Stomach (tissue), 9 donors: ENCODE data around the gene PRRT4. TPM values are rescaled to one million over a fixed set of nuclear protein-coding genes. Genes with fewer than 3 reads are reported as not detected.

Experiments
- DNase-seq, 2 donors: peaks; one replicate each; pipeline versions ENCODE4 v3.0.0 to v3.0.0-alpha.2; 2013 to 2019
- H3K27ac ChIP-seq, 5 donors: fragments of 200-600 bp in 4 of 5; sonication (generic) in 4 of 5; one replicate each; pipeline ENCODE4 v1.5.1; 2013 to 2019; ENCODE audit warnings: mild to moderate bottlenecking in 1 of 5, moderate library complexity in 1 of 5
- H3K27me3 ChIP-seq, 3 donors: fragments of 200-600 bp; sonication (generic); one replicate each; pipeline ENCODE4 v1.5.1; 2017 to 2019; ENCODE audit warnings: mixed run types in 1 of 3
- H3K36me3 ChIP-seq, 4 donors: fragments of 200-600 bp; sonication (generic); 1 replicate in 3 of 4; 2 replicates in 1 of 4; pipeline ENCODE4 v1.5.1; 2016 to 2019
- H3K4me1 ChIP-seq, 4 donors: fragments of 200-600 bp; sonication (generic); one replicate each; pipeline ENCODE4 v1.5.1; 2016 to 2019
- H3K4me3 ChIP-seq, 4 donors: fragments of 200-600 bp; sonication (generic) in 3 of 4; one replicate each; pipeline ENCODE4 v1.5.1; 2016 to 2019; ENCODE audit warnings: mild to moderate bottlenecking in 1 of 4
- H3K9me3 ChIP-seq, 4 donors: fragments of 200-600 bp; sonication (generic); one replicate each; pipeline ENCODE4 v1.5.1; 2016 to 2019
- CTCF ChIP-seq, 7 experiments: fragments of 450-650 bp in 4 of 7; fragments of 200-600 bp in 3 of 7; sonication (generic) in 3 of 7; IDR thresholded peaks; one replicate each; pipeline ENCODE4 v1.5.1; 2016 to 2019; ENCODE audit warnings: antibody characterized with exemption in 7 of 7, control low read depth in 2 of 7, mild to moderate bottlenecking in 1 of 7
- EP300 ChIP-seq: sonication (generic); formaldehyde crosslinking; IDR thresholded peaks from one replicate; pipeline ENCODE4 v1.6.1; 2017; ENCODE audit warnings: antibody characterized with exemption
- POLR2A ChIP-seq, 4 donors: fragments of 450-650 bp; IDR thresholded peaks; one replicate each; pipeline ENCODE4 v1.6.1; 2016; ENCODE audit warnings: antibody characterized with exemption in 4 of 4, control low read depth in 2 of 4, mild to moderate bottlenecking in 1 of 4, moderate library complexity in 1 of 4
- POLR2AphosphoS5 ChIP-seq, 3 donors: sonication (generic); formaldehyde crosslinking; IDR thresholded peaks; one replicate each; pipeline ENCODE4 v1.6.1; 2016; ENCODE audit warnings: antibody characterized with exemption in 3 of 3
- WGBS, 5 donors: extraction: QIAGEN DNeasy Blood & Tissue Kit in 3 of 5; methylation state at CpG; one replicate each; pipeline versions ENCODE4 v1.1.5 to v1.1.7; 2013 to 2018; 5-methylcytosine and 5-hydroxymethylcytosine counted together
- intact Hi-C: fragments of 100-400 bp; cut with DNase I; formaldehyde crosslinking; loops from one replicate; pipeline ENCODE4 v1.15.1; 2023; ENCODE audit warnings: low total_unique reads
- polyA plus RNA-seq, 3 donors: library from polyadenylated mRNA; stranded (reverse); fragments of 200-250 nt; gene quantifications; one replicate each; pipeline ENCODE4 v1.2.3, GENCODE V29; 2013
- total RNA-seq, 5 donors: library from RNA; depleted of rRNA; stranded (reverse); fragments of >200 nt; gene quantifications; one replicate each; pipeline versions ENCODE4 v1.1.0 to v1.2.3, GENCODE V29; 2014 to 2016
- donor health status: healthy with polysubstance abuse.
- donor health status: Bipolar disorder and iron deficiency.
- donor health status: healthy.

Gene PRRT4
- total and polyA plus RNA-seq, 8 donors = 0.12 to 1.2 TPM; not detected in 6

GRCh38 chr7:128373606-128374005 is 12.1 kb upstream of the PRRT4 start:
- WGBS, 5 donors = 76 to 88% (median 81%) methylated on average over 2 of the region's 2 CpGs
- TF ChIP-seq POLR2A (IDR thresholded peaks at IDR 0.05) = no peak
- no peak for TF ChIP-seq EP300
- no peak for TF ChIP-seq POLR2AphosphoS5 (IDR thresholded peaks at IDR 0.05)
- no peak for TF ChIP-seq CTCF (IDR thresholded peaks at IDR 0.05)
- intact Hi-C loops = no loop called here
- Histone ChIP-seq H3K36me3 (no peaks in the 10 kb centered on the region), H3K9me3 (no peaks in the 10 kb centered on the region), H3K27ac (no peak overlapping the region), H3K4me3 (no peak overlapping the region), H3K27me3 (no peaks in the 10 kb centered on the region), H3K4me1 (no peaks in the 10 kb centered on the region)
- no peak for DNase-seq

- Histone ChIP-seq H3K9me3 (no peaks in the 10 kb centered on the region), H3K4me1 (no peaks in the 10 kb centered on the region), H3K36me3 (no peaks in the 10 kb centered on the region), H3K27me3 (peaks cover 0 to 14% (median 0%) of the 10 kb centered on the region in 3 donors), H3K27ac (no peak overlapping the region), H3K4me3 (no peak overlapping the region)
- TF ChIP-seq POLR2A (IDR thresholded peaks at IDR 0.05) (no peak), EP300 (no peak), CTCF (IDR thresholded peaks at IDR 0.05) (no peak), POLR2AphosphoS5 (IDR thresholded peaks at IDR 0.05) (no peak)
- DNase-seq = no peak
- intact Hi-C loops = no loop called here
- 84 to 94% (median 90%) methylated on average over 4 of the region's 4 CpGs for WGBS, 5 donors
Measured at GRCh38 chr7:128370491-128370890, 9.0 kb upstream of the PRRT4 start.

GRCh38 chr7:128366986-128367385 is 5.5 kb upstream of the PRRT4 start:
- intact Hi-C loops = no loop called here
- DNase-seq = no peak
- Histone ChIP-seq H3K4me1 (peaks cover 0 to 5% (median 2%) of the 10 kb centered on the region in 4 donors), H3K9me3 (no peaks in the 10 kb centered on the region), H3K4me3 (no peak overlapping the region), H3K27me3 (peaks cover 0 to 39% (median 7%) of the 10 kb centered on the region in 3 donors), H3K27ac (no peak overlapping the region), H3K36me3 (no peaks in the 10 kb centered on the region)
- no peak for TF ChIP-seq EP300
- TF ChIP-seq POLR2A (IDR thresholded peaks at IDR 0.05) = no peak
- no peak for TF ChIP-seq CTCF (IDR thresholded peaks at IDR 0.05)
- TF ChIP-seq POLR2AphosphoS5 (IDR thresholded peaks at IDR 0.05) = no peak

- Histone ChIP-seq H3K27me3 (peaks cover 0 to 46% (median 8%) of the 10 kb centered on the region in 3 donors), H3K4me1 (peaks cover 1 to 10% (median 9%) of the 10 kb centered on the region in 4 donors), H3K27ac (no peak overlapping the region), H3K4me3 (no peak overlapping the region), H3K9me3 (no peaks in the 10 kb centered on the region), H3K36me3 (no peaks in the 10 kb centered on the region)
- WGBS, 5 donors = 22 to 56% (median 31%) methylated on average over 1 of the region's 1 CpG
- TF ChIP-seq POLR2AphosphoS5 (IDR thresholded peaks at IDR 0.05) (no peak), EP300 (no peak), POLR2A (IDR thresholded peaks at IDR 0.05) (no peak)
- intact Hi-C loops = no loop called here
- DNase-seq = no peak
Measured at GRCh38 chr7:128366300-128366699, 4.8 kb upstream of the PRRT4 start.

GRCh38 chr7:128365432-128365831 is 3.9 kb upstream of the PRRT4 start:
- Histone ChIP-seq H3K4me3 (no peak overlapping the region), H3K4me1 (peaks cover 10 to 19% (median 18%) of the 10 kb centered on the region in 4 donors), H3K9me3 (no peaks in the 10 kb centered on the region), H3K36me3 (no peaks in the 10 kb centered on the region), H3K27ac (no peak overlapping the region), H3K27me3 (peaks cover 0 to 54% (median 14%) of the 10 kb centered on the region in 3 donors)
- 86 to 95% (median 87%) methylated on average over 2 of the region's 2 CpGs for WGBS, 5 donors
- DNase-seq = no peak
- intact Hi-C loops = no loop called here
- TF ChIP-seq POLR2A (IDR thresholded peaks at IDR 0.05) (no peak), CTCF (IDR thresholded peaks at IDR 0.05) (no peak), EP300 (no peak), POLR2AphosphoS5 (IDR thresholded peaks at IDR 0.05) (no peak)
